ENCODE measurements around the gene MAPK9.
A peak's percentile ranks its signal among the peaks of the same experiment; 100 is the strongest.

The MAPK9 gene

DNA sequence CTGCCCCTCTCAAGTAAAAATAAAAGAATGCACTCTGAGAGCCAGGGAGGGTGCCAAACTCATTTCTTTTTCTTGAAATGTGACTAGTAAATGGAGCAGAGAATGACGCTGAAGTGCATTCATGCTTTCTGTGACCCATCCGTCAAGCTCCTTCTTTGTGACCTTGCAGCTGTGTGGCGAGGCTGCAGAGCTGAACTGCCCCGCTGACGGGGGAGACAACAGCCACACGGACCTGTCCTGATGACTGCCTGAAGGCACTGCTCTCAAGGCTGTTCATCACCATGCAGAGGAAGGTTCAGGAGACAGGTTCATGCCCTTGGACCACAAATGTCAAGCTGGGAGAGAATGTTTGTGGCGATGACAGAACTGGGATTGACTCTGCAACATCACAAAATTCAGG, 61.9 kb downstream of the MAPK9 start:
- no peaks in the 10 kb centered on the region for H3K27me3 ChIP-seq (ENCODE audit: control insufficient read depth in 3 of 3, insufficient read depth in 3 of 3, low read depth in 1 of 3, low read length in 3 of 3)
- peak overlapping the region; percentile 47 for H3K23ac ChIP-seq (ENCODE audit: low read depth, low read length, poor library complexity)
- no peak overlapping the region for H4K8ac ChIP-seq (ENCODE audit: low read depth, low read length)
- no peak overlapping the region for H3K4me2 ChIP-seq (ENCODE audit: insufficient read depth, low read length, poor library complexity, severe bottlenecking)
- peaks cover 0 to 31% of the 10 kb centered on the region in 2 donors for H3K36me3 ChIP-seq (replicated peaks in 1 of 2; ENCODE audit: control insufficient read depth in 2 of 2, insufficient read depth in 2 of 2, low read length in 2 of 2)
- H2BK5ac ChIP-seq (ENCODE audit: low read length), result no peak overlapping the region
- H2BK15ac ChIP-seq (ENCODE audit: low read length), result no peak overlapping the region
- H3K14ac ChIP-seq (ENCODE audit: low read length), result peak overlapping the region; percentile 72
- peaks cover 0 to under 1% of the 10 kb centered on the region in 2 donors for H3K4me1 ChIP-seq (ENCODE audit: control insufficient read depth in 2 of 2, insufficient read depth in 1 of 2, low read depth in 1 of 2, low read length in 2 of 2)
- H3K9me3 ChIP-seq (replicated peaks in 1 of 2; ENCODE audit: control insufficient read depth in 2 of 2, insufficient read depth in 1 of 2, low read depth in 1 of 2, low read length in 2 of 2), result peaks cover 6 to 31% of the 10 kb centered on the region in 2 donors
- no peak overlapping the region for H2AK5ac ChIP-seq (ENCODE audit: low read depth, low read length)
- H3K9ac ChIP-seq (ENCODE audit: low read depth, low read length, poor library complexity), result peak overlapping the region; percentile 36
- no peak overlapping the region for H3K4ac ChIP-seq (ENCODE audit: low read length)
- H3K79me1 ChIP-seq (ENCODE audit: low read depth, low read length), result no peaks in the 10 kb centered on the region
- H3K18ac ChIP-seq (ENCODE audit: low read length), result no peak overlapping the region
- H3K27ac ChIP-seq (replicated peaks; ENCODE audit: low read length), result no peak overlapping the region
- no peak for DNase-seq (ENCODE audit: low spot score)
- H4K91ac ChIP-seq (ENCODE audit: low read depth, low read length, poor library complexity), result no peak overlapping the region
- H2BK12ac ChIP-seq (ENCODE audit: low read length), result no peak overlapping the region
- no CpG with 5 or more reads among the region's 7 CpGs for WGBS, 2 donors (ENCODE audit: extremely low coverage in 2 of 2, insufficient read length in 2 of 2, insufficient replicate concordance in 1 of 2)
- H2BK120ac ChIP-seq (ENCODE audit: low read depth, low read length), result no peak overlapping the region
- no peak overlapping the region for H3K4me3 ChIP-seq (ENCODE audit: low read length in 2 of 2)
- no peak overlapping the region for H2AFZ ChIP-seq (ENCODE audit: low read length)

DNA sequence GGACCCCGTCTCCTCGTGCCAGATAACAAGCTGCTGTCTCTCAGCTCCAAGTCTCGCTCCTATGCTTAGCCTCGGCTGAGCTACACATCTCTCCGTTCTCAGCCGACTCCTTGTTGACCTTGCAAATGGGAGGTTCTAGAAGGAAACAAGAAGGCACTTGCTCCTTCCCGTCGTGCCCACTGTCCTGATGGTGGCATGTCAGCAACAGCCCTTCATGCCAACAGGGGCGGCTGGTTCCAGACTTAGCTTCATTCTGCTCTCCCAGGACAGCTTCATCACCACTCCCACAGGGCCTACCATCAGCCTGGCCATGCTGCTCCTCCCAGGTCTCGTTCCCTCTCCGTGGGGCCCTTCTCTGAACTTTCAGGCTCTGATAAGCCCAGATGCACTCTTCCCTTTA, 69.8 kb downstream of the MAPK9 start:
- Histone ChIP-seq H3K9me3 (replicated peaks in 1 of 2; ENCODE audit: control insufficient read depth in 2 of 2, insufficient read depth in 1 of 2, low read depth in 1 of 2, low read length in 2 of 2) (peaks cover 9 to 23% of the 10 kb centered on the region in 2 donors), H2BK5ac (ENCODE audit: low read length) (no peak overlapping the region), H3K27ac (replicated peaks; ENCODE audit: low read length) (no peak overlapping the region), H3K23ac (ENCODE audit: low read depth, low read length, poor library complexity) (no peak overlapping the region), H4K91ac (ENCODE audit: low read depth, low read length, poor library complexity) (no peak overlapping the region), H3K36me3 (replicated peaks in 1 of 2; ENCODE audit: control insufficient read depth in 2 of 2, insufficient read depth in 2 of 2, low read length in 2 of 2) (no peaks in the 10 kb centered on the region), H3K4me2 (ENCODE audit: insufficient read depth, low read length, poor library complexity, severe bottlenecking) (no peak overlapping the region), H2BK12ac (ENCODE audit: low read length) (no peak overlapping the region), H3K18ac (ENCODE audit: low read length) (no peak overlapping the region), H3K9ac (ENCODE audit: low read depth, low read length, poor library complexity) (peak overlapping the region; percentile 25), H3K4me3 (ENCODE audit: low read length in 2 of 2) (no peak overlapping the region), H2AFZ (ENCODE audit: low read length) (no peak overlapping the region), H3K4ac (ENCODE audit: low read length) (no peak overlapping the region), H4K8ac (ENCODE audit: low read depth, low read length) (no peak overlapping the region), H3K4me1 (ENCODE audit: control insufficient read depth in 2 of 2, insufficient read depth in 1 of 2, low read depth in 1 of 2, low read length in 2 of 2) (no peaks in the 10 kb centered on the region), H2BK15ac (ENCODE audit: low read length) (no peak overlapping the region), H2BK120ac (ENCODE audit: low read depth, low read length) (no peak overlapping the region), H3K27me3 (ENCODE audit: control insufficient read depth in 3 of 3, insufficient read depth in 3 of 3, low read depth in 1 of 3, low read length in 3 of 3) (no peaks in the 10 kb centered on the region), H3K79me1 (ENCODE audit: low read depth, low read length) (no peaks in the 10 kb centered on the region), H3K14ac (ENCODE audit: low read length) (no peak overlapping the region), H2AK5ac (ENCODE audit: low read depth, low read length) (no peak overlapping the region)
- WGBS, 2 donors (ENCODE audit: extremely low coverage in 2 of 2, insufficient read length in 2 of 2, insufficient replicate concordance in 1 of 2), result no CpG with 5 or more reads among the region's 11 CpGs
- DNase-seq (ENCODE audit: low spot score), result no peak

DNA sequence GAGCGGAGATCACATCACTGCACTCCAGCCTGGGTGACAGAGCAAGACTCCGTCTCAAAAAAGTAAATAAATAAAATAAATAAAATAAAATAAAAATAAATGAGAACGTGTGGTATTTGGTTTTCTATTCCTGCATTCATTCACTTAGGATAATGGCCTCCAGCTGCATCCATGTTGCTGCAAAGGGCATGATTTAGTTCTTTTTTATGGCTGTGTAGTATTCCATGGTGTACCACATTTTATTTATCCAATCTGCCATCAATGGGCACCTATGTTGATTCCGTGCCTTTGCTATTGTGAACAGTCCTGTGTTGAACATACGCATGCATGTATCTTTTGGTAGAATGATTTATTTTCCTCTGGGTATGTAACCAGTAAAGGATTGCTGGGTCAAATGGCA, 74.1 kb downstream of the MAPK9 start:
- H2AFZ ChIP-seq (ENCODE audit: low read length), result no peak overlapping the region
- DNase-seq (ENCODE audit: low spot score), result no peak
- peaks cover 0 to 4% of the 10 kb centered on the region in 2 donors for H3K4me1 ChIP-seq (ENCODE audit: control insufficient read depth in 2 of 2, insufficient read depth in 1 of 2, low read depth in 1 of 2, low read length in 2 of 2)
- no peak overlapping the region for H3K4me2 ChIP-seq (ENCODE audit: insufficient read depth, low read length, poor library complexity, severe bottlenecking)
- no peak overlapping the region for H4K91ac ChIP-seq (ENCODE audit: low read depth, low read length, poor library complexity)
- peaks cover 0 to 2% of the 10 kb centered on the region in 2 donors for H3K36me3 ChIP-seq (replicated peaks in 1 of 2; ENCODE audit: control insufficient read depth in 2 of 2, insufficient read depth in 2 of 2, low read length in 2 of 2)
- H4K8ac ChIP-seq (ENCODE audit: low read depth, low read length), result no peak overlapping the region
- no peak overlapping the region for H2AK5ac ChIP-seq (ENCODE audit: low read depth, low read length)
- no peak overlapping the region for H3K23ac ChIP-seq (ENCODE audit: low read depth, low read length, poor library complexity)
- H2BK5ac ChIP-seq (ENCODE audit: low read length), result no peak overlapping the region
- peaks cover 8 to 24% of the 10 kb centered on the region in 2 donors for H3K9me3 ChIP-seq (replicated peaks in 1 of 2; ENCODE audit: control insufficient read depth in 2 of 2, insufficient read depth in 1 of 2, low read depth in 1 of 2, low read length in 2 of 2)
- H3K4me3 ChIP-seq (ENCODE audit: low read length in 2 of 2), result no peak overlapping the region
- H2BK15ac ChIP-seq (ENCODE audit: low read length), result no peak overlapping the region
- H3K27ac ChIP-seq (replicated peaks; ENCODE audit: low read length), result no peak overlapping the region
- no peak overlapping the region for H3K18ac ChIP-seq (ENCODE audit: low read length)
- H2BK120ac ChIP-seq (ENCODE audit: low read depth, low read length), result no peak overlapping the region
- no peak overlapping the region for H2BK12ac ChIP-seq (ENCODE audit: low read length)
- H3K4ac ChIP-seq (ENCODE audit: low read length), result no peak overlapping the region
- no peak overlapping the region for H3K14ac ChIP-seq (ENCODE audit: low read length)
- peaks cover 0 to 4% (median 0%) of the 10 kb centered on the region in 3 experiments for H3K27me3 ChIP-seq (ENCODE audit: control insufficient read depth in 3 of 3, insufficient read depth in 3 of 3, low read depth in 1 of 3, low read length in 3 of 3)
- H3K79me1 ChIP-seq (ENCODE audit: low read depth, low read length), result peaks cover 5% of the 10 kb centered on the region
- WGBS, 2 donors (ENCODE audit: extremely low coverage in 2 of 2, insufficient read length in 2 of 2, insufficient replicate concordance in 1 of 2), result no CpG with 5 or more reads among the region's 5 CpGs
- H3K9ac ChIP-seq (ENCODE audit: low read depth, low read length, poor library complexity), result no peak overlapping the region

DNA sequence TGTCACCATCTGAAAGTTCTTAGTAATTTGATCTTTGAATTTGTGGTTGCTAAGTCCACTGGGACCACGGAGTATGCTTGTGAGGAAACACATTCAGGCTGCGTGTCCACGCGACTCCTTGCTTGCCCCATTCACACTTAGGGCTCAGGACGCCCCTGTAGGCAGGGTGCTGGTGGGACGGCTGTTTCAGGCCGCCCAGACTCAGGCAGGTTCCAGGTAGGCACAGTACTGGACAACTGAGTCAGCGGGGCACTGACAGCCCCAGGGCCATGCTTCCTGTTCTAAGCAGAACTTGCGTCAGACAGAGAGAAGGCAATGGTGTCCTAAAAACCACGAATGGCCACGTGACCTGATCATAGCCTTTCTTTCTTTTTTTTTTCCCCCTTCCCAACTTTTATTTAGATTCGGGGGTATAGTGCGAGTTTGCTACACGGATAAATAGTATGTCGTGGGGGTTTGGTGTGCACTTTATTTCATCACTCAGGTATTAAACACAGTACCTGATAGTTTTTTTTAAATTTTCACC, 75.2 kb downstream of the MAPK9 start:
- Histone ChIP-seq H3K4me2 (ENCODE audit: insufficient read depth, low read length, poor library complexity, severe bottlenecking) (no peak overlapping the region), H3K9me3 (replicated peaks in 1 of 2; ENCODE audit: control insufficient read depth in 2 of 2, insufficient read depth in 1 of 2, low read depth in 1 of 2, low read length in 2 of 2) (peaks cover 8 to 16% of the 10 kb centered on the region in 2 donors), H3K4me3 (ENCODE audit: low read length in 2 of 2) (no peak overlapping the region), H3K9ac (ENCODE audit: low read depth, low read length, poor library complexity) (no peak overlapping the region), H3K4me1 (ENCODE audit: control insufficient read depth in 2 of 2, insufficient read depth in 1 of 2, low read depth in 1 of 2, low read length in 2 of 2) (peaks cover 0 to 4% of the 10 kb centered on the region in 2 donors), H3K36me3 (replicated peaks in 1 of 2; ENCODE audit: control insufficient read depth in 2 of 2, insufficient read depth in 2 of 2, low read length in 2 of 2) (peaks cover 0 to 2% of the 10 kb centered on the region in 2 donors), H2BK120ac (ENCODE audit: low read depth, low read length) (no peak overlapping the region), H3K4ac (ENCODE audit: low read length) (no peak overlapping the region), H4K8ac (ENCODE audit: low read depth, low read length) (no peak overlapping the region), H3K18ac (ENCODE audit: low read length) (no peak overlapping the region), H2BK15ac (ENCODE audit: low read length) (no peak overlapping the region), H3K23ac (ENCODE audit: low read depth, low read length, poor library complexity) (no peak overlapping the region), H4K91ac (ENCODE audit: low read depth, low read length, poor library complexity) (no peak overlapping the region), H2BK12ac (ENCODE audit: low read length) (no peak overlapping the region), H3K27me3 (ENCODE audit: control insufficient read depth in 3 of 3, insufficient read depth in 3 of 3, low read depth in 1 of 3, low read length in 3 of 3) (peaks cover 0 to 4% (median 0%) of the 10 kb centered on the region in 3 experiments), H3K14ac (ENCODE audit: low read length) (no peak overlapping the region), H3K79me1 (ENCODE audit: low read depth, low read length) (peaks cover 5% of the 10 kb centered on the region), H2AFZ (ENCODE audit: low read length) (no peak overlapping the region), H3K27ac (replicated peaks; ENCODE audit: low read length) (no peak overlapping the region), H2BK5ac (ENCODE audit: low read length) (no peak overlapping the region), H2AK5ac (ENCODE audit: low read depth, low read length) (no peak overlapping the region)
- no peak for DNase-seq (ENCODE audit: low spot score)
- WGBS, 2 donors (ENCODE audit: extremely low coverage in 2 of 2, insufficient read length in 2 of 2, insufficient replicate concordance in 1 of 2), result no CpG with 5 or more reads among the region's 15 CpGs
